ENCODE results near the gene LRCH3.

DNA sequence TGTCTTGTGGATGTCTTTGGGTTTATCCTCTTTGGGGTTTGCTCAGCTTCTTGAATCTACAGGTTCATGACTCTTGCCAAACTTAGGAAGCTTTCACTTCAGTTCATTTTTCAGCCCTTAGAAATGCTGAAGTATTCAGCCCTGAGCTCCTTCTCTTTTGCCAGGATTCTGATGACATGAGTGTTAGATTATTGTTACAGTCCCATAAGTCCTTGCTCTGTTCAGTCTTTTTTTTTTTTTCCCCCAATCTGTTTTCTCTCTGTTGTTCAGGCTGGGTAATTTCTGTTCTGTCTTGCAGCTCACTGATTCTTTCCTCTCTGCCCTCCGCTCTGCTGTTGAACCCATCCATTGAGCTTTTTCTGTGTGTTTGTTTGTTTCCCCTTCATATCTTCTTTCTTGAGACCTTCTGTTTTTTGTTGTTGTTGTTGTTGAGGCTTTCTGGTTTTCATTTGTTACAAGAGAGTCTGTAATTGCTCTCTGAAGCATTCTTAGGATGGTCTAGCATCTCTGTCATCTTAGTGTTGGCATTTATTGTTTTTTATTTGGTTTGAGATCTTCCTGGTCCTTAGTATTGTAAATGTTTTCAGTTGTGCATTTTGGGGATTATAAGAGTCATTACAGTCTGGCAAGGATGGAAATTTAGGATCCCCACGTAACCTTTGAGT, 18.4 kb downstream of the LRCH3 start:
- TF ChIP-seq, protein P1, sequence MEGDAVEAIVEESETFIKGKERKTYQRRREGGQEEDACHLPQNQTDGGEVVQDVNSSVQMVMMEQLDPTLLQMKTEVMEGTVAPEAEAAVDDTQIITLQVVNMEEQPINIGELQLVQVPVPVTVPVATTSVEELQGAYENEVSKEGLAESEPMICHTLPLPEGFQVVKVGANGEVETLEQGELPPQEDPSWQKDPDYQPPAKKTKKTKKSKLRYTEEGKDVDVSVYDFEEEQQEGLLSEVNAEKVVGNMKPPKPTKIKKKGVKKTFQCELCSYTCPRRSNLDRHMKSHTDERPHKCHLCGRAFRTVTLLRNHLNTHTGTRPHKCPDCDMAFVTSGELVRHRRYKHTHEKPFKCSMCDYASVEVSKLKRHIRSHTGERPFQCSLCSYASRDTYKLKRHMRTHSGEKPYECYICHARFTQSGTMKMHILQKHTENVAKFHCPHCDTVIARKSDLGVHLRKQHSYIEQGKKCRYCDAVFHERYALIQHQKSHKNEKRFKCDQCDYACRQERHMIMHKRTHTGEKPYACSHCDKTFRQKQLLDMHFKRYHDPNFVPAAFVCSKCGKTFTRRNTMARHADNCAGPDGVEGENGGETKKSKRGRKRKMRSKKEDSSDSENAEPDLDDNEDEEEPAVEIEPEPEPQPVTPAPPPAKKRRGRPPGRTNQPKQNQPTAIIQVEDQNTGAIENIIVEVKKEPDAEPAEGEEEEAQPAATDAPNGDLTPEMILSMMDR (IDR thresholded peaks at IDR 0.05; ENCODE audit: low read length) = no peak
- TF ChIP-seq EZH2 (optimal IDR thresholded peaks at IDR 0.05; ENCODE audit: low read depth, low read length) = no peak
